ENCODE measurements around the gene FAM227B.

- TF ChIP-seq FOXA1 (IDR thresholded peaks at IDR 0.05) (no peak), FOXA1 (CRISPR knock-in tag; IDR thresholded peaks at IDR 0.05) (no peak), ZNF609 (CRISPR knock-in tag; IDR thresholded peaks at IDR 0.05; ENCODE audit: borderline replicate concordance) (no peak), GATAD2A (CRISPR knock-in tag; IDR thresholded peaks at IDR 0.05) (no peak)
Measured at GRCh38 chr15:49327927-49328326, 292.7 kb downstream of the FAM227B start.

Measured in HepG2 (cell line).